ENCODE data around the gene PTGS1.
A peak's percentile ranks its signal among the peaks of the same experiment; 100 is the strongest.

The PTGS1 gene

GRCh38 chr9:122376796-122377195, 6.0 kb downstream of the PTGS1 start:
- DNase-seq = no peak

- no peak for DNase-seq
These were observed 6.7 kb downstream of the PTGS1 start for GRCh38 chr9:122377241-122378164.

GRCh38 chr9:122378236-122378635, 7.4 kb downstream of the PTGS1 start:
- DNase-seq = no peak

GRCh38 chr9:122379340-122379739, 8.5 kb downstream of the PTGS1 start:
- DNase-seq = no peak

GRCh38 chr9:122380293-122380692, 9.5 kb downstream of the PTGS1 start:
- no peak for DNase-seq

GRCh38 chr9:122381206-122381950, 10.6 kb downstream of the PTGS1 start:
- no peak for DNase-seq

- no peak for DNase-seq
These were observed 12.4 kb downstream of the PTGS1 start for GRCh38 chr9:122382901-122383850.

GRCh38 chr9:122383992-122384461, 13.2 kb downstream of the PTGS1 start:
- DNase-seq = no peak

- no peak for DNase-seq
These were observed 15.6 kb downstream of the PTGS1 start for GRCh38 chr9:122386311-122386872.

- no peak for DNase-seq
These were observed 16.7 kb downstream of the PTGS1 start for GRCh38 chr9:122387536-122387935.

GRCh38 chr9:122389195-122389594, 18.4 kb downstream of the PTGS1 start:
- DNase-seq = no peak

- peak; percentile 12 for DNase-seq
These were observed 19.1 kb downstream of the PTGS1 start for GRCh38 chr9:122389799-122390481.

- DNase-seq = no peak
These were observed 21.5 kb downstream of the PTGS1 start for GRCh38 chr9:122392284-122392683.

GRCh38 chr9:122392714-122393113, 21.9 kb downstream of the PTGS1 start:
- DNase-seq = no peak

- DNase-seq = no peak
These were observed 22.6 kb downstream of the PTGS1 start for GRCh38 chr9:122393284-122393983.

- no peak for DNase-seq
These were observed 23.7 kb downstream of the PTGS1 start for GRCh38 chr9:122394265-122395125.

- DNase-seq = no peak
These were observed 25.9 kb downstream of the PTGS1 start for GRCh38 chr9:122396614-122397148.

- DNase-seq = no peak
These were observed 26.9 kb downstream of the PTGS1 start for GRCh38 chr9:122397749-122398148.

GRCh38 chr9:122398371-122398924, 27.6 kb downstream of the PTGS1 start:
- DNase-seq = no peak
